Heart right ventricle (tissue), 16 donors: ENCODE measurements around the gene IFT172. TPM values are rescaled to one million over a fixed set of nuclear protein-coding genes. Genes with fewer than 3 reads are reported as not detected.

Experiments
- ATAC-seq, 8 donors: fragments of 200-7000 bp; cut with Tn5 transposase; one replicate each; pipeline ENCODE4 v1.9.1; 2020; ENCODE audit warnings: mild to moderate bottlenecking in 8 of 8, moderate library complexity in 8 of 8, moderate number of reproducible peaks in 1 of 8
- DNase-seq, 2 donors: peaks; one replicate each; pipeline ENCODE4 v3.0.0-alpha.2; 2020
- H3K27ac ChIP-seq, 10 donors: fragments of 200-600 bp; sonication (generic) in 2 of 10; one replicate each; pipeline versions ENCODE4 v1.5.0 to v1.8.0; 2020 to 2022; ENCODE audit warnings: mild to moderate bottlenecking in 3 of 10
- H3K27me3 ChIP-seq, 7 donors: fragments of 200-600 bp; one replicate each; pipeline ENCODE4 v1.8.0; 2021 to 2022; ENCODE audit warnings: mild to moderate bottlenecking in 2 of 7
- H3K36me3 ChIP-seq, 9 donors: fragments of 200-600 bp; sonication (generic) in 1 of 9; one replicate each; pipeline versions ENCODE4 v1.5.0 to v1.8.0; 2020 to 2022; ENCODE audit warnings: mild to moderate bottlenecking in 2 of 9
- H3K4me1 ChIP-seq, 9 donors: fragments of 200-600 bp; sonication (generic) in 1 of 9; one replicate each; pipeline versions ENCODE4 v1.5.0 to v1.8.0; 2020 to 2022; ENCODE audit warnings: mild to moderate bottlenecking in 4 of 9
- H3K4me3 ChIP-seq, 10 donors: fragments of 200-600 bp; sonication (generic) in 2 of 10; one replicate each; pipeline versions ENCODE4 v1.5.0 to v1.8.0; 2020 to 2022; ENCODE audit warnings: mild to moderate bottlenecking in 7 of 10, moderate library complexity in 2 of 10
- H3K9me3 ChIP-seq, 11 donors: fragments of 200-600 bp in 10 of 11; sonication (generic) in 2 of 11; one replicate each; pipeline versions ENCODE4 v1.5.0 to v1.8.0; 2013 to 2022; ENCODE audit warnings: mild to moderate bottlenecking in 2 of 11, control low read depth in 1 of 11, moderate library complexity in 1 of 11
- WGBS, 2 donors: extraction: QIAGEN DNeasy Blood & Tissue Kit; methylation state at CpG; one replicate each; pipeline ENCODE4 v1.1.7; 2013; ENCODE audit warnings: inconsistent platforms in 1 of 2; 5-methylcytosine and 5-hydroxymethylcytosine counted together
- intact Hi-C, 10 donors: fragments of 100-400 bp; cut with DNase I; formaldehyde crosslinking; loops; one replicate each; pipeline versions ENCODE4 v1.11.1 to v1.14.2; 2022
- polyA plus RNA-seq, 2 donors: library from polyadenylated mRNA; stranded (reverse); fragments of 200-250 nt; gene quantifications; one replicate each; pipeline ENCODE4 v1.2.3, GENCODE V29; 2013
- total RNA-seq, 10 donors: library from RNA; stranded (reverse); fragmentation: NEBNext Ultra II Directional in 3 of 10; extraction: Animal tissue kit (Norgen Biotek cat#: 25700) in 3 of 10; gene quantifications; one replicate each; pipeline versions ENCODE4 v1.2.1 to v1.2.4, GENCODE V29; 2021 to 2023
- TF ChIP-seq, protein P1 (sequence below), 9 donors: fragments of 200-600 bp; sonication (generic) in 2 of 9; IDR thresholded peaks; one replicate each; pipeline versions ENCODE4 v1.5.0 to v1.8.0; 2021 to 2022; ENCODE audit warnings: antibody characterized with exemption in 9 of 9, mild to moderate bottlenecking in 5 of 9, moderate library complexity in 1 of 9
- donor health status: Arrhythmogenic right ventricular cardiomyopathy.
- donor health status: ischemic (EF 13 %, LVEDD 7.1; RV severe dilation, severe dysfunction).
- donor health status: healthy with polysubstance abuse.
- donor health status: DM: no; HTN: yes; CAD: no.
- donor health status: DM: no; HTN: no; CAD: no.
- donor health status: ischemic (EF 25% LVEDD 6.9; RV normal size, moderate dysfunction).
- donor health status: ischemic (EF 25% LVEDD 5.7; RV mildly dilated, moderate dysfunction).
- donor health status: healthy.
- donor health status: DM: yes; HTN: yes; CAD: no.
- donor health status: Ischemic cardiomyopathy.
- donor health status: ischemic (EF 35%, LVEDD 5.7; RV mildly dilated, moderate dysfunction).
- donor health status: nonischemic (EF 11% LVEDD 7.7; RV severe dilation, severe dysfunction).
- donor health status: DM: yes; HTN: yes; CAD: no.
- donor health status: PGD.
- donor health status: ischemic (EF 29% LVEDD 5.4; RV normal size, mild dysfunction).
- donor health status: nonischemic (EF 23%, LVEDD 6.1; RV moderate dilation, normal function).

Gene IFT172
- total and polyA plus RNA-seq, 12 donors: 11.1 to 65.7 (median 16.1) TPM

DNA sequence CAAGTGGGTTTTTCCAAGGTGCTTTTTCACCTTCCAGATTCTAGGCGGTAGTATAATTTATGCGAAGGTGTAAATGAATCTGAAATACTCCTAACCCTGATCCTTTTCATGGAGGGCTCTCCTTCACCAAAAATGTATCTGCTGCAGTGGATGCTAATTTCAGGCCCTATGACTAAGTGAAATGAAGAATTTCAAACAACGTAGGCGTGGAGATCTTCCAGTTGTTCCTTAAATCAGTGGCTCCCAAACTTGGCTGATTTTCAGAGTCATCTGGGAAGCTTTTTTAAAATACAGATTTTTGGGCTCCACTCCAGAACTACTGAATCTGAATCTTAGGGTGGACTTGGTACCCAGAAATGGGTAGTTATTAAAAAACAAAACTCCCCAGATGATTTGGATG lies 12.6 kb upstream of the IFT172 start:
- intact Hi-C loops: no loop called here
- Histone ChIP-seq H3K27me3 (peaks cover 0 to 22% (median 5%) of the 10 kb centered on the region in 7 donors), H3K9me3 (no peaks in the 10 kb centered on the region), H3K4me3 (no peak overlapping the region), H3K36me3 (no peaks in the 10 kb centered on the region), H3K4me1 (no peaks in the 10 kb centered on the region), H3K27ac (no peak overlapping the region)
- WGBS, 2 donors: 74 to 82% methylated on average over 4 of the region's 4 CpGs
- DNase-seq (no peak), ATAC-seq (no peak)
- TF ChIP-seq, protein P1, sequence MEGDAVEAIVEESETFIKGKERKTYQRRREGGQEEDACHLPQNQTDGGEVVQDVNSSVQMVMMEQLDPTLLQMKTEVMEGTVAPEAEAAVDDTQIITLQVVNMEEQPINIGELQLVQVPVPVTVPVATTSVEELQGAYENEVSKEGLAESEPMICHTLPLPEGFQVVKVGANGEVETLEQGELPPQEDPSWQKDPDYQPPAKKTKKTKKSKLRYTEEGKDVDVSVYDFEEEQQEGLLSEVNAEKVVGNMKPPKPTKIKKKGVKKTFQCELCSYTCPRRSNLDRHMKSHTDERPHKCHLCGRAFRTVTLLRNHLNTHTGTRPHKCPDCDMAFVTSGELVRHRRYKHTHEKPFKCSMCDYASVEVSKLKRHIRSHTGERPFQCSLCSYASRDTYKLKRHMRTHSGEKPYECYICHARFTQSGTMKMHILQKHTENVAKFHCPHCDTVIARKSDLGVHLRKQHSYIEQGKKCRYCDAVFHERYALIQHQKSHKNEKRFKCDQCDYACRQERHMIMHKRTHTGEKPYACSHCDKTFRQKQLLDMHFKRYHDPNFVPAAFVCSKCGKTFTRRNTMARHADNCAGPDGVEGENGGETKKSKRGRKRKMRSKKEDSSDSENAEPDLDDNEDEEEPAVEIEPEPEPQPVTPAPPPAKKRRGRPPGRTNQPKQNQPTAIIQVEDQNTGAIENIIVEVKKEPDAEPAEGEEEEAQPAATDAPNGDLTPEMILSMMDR (IDR thresholded peaks at IDR 0.05): no peak

GRCh38 chr2:27501042-27501441 lies 11.5 kb upstream of the IFT172 start:
- intact Hi-C loops: no loop called here
- Histone ChIP-seq H3K9me3 (no peaks in the 10 kb centered on the region), H3K27me3 (peaks cover 0 to 33% (median 11%) of the 10 kb centered on the region in 7 donors), H3K36me3 (no peaks in the 10 kb centered on the region), H3K4me1 (peaks cover 0 to 10% (median 0%) of the 10 kb centered on the region in 9 donors), H3K27ac (no peak overlapping the region), H3K4me3 (no peak overlapping the region)
- TF ChIP-seq, protein P1 (IDR thresholded peaks at IDR 0.05): no peak
- ATAC-seq (no peak), DNase-seq (no peak)

DNA sequence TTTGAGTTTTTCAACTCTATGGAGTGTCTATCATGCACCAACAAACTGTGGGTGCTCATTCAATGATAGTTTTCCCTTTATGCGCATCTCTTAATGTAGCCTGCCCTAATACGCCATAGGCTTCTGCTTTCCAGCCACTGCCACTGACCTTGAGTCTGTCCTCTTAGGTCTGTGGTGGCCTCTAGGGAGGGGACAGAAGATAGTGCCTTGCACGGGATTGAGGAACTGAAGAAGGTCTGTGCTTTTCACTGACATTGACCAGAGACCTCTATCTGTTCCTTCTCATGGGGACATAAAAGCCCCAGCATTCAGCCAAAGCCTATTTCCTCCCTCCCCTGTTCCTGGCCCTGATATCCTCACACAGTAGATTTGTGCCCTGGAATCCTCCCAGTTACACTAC lies 9.4 kb upstream of the IFT172 start:
- no peaks in the 10 kb centered on the region for H3K9me3 ChIP-seq
- no peak for DNase-seq
- intact Hi-C loops: loop anchor here in 3 of 10 donors (10.0 kb wide), 2 partner anchors 86 to 126 kb away; partner anchors contain the start of genes CCDC121 (in 2 of the 3), GPN1 (in 2 of the 3) and ZNF512 (in 1 of the 3)
- 73 to 76% methylated on average over 3 of the region's 3 CpGs for WGBS, 2 donors
- peaks cover 0 to 53% (median 13%) of the 10 kb centered on the region in 7 donors for H3K27me3 ChIP-seq
- H3K4me1 ChIP-seq: peaks cover 0 to 28% (median 9%) of the 10 kb centered on the region in 9 donors
- no peak overlapping the region for H3K27ac ChIP-seq
- H3K4me3 ChIP-seq: no peak overlapping the region
- no peaks in the 10 kb centered on the region for H3K36me3 ChIP-seq
- TF ChIP-seq, protein P1 (IDR thresholded peaks at IDR 0.05): no peak
- no peak for ATAC-seq

GRCh38 chr2:27497288-27497627 lies 7.7 kb upstream of the IFT172 start:
- Histone ChIP-seq H3K27ac (no peak overlapping the region), H3K9me3 (no peaks in the 10 kb centered on the region), H3K4me3 (no peak overlapping the region), H3K27me3 (peaks cover 0 to 57% (median 13%) of the 10 kb centered on the region in 7 donors), H3K4me1 (peaks cover 0 to 28% (median 9%) of the 10 kb centered on the region in 9 donors), H3K36me3 (no peaks in the 10 kb centered on the region)
- TF ChIP-seq, protein P1 (IDR thresholded peaks at IDR 0.05): no peak
- WGBS, 2 donors: 77% methylated on average over 4 of the region's 4 CpGs
- ATAC-seq (no peak), DNase-seq (no peak)
- intact Hi-C loops: loop anchor here in 3 of 10 donors (10.0 kb wide), 2 partner anchors 88 to 128 kb away; partner anchors contain the start of genes CCDC121 (in 2 of the 3), GPN1 (in 2 of the 3) and ZNF512 (in 1 of the 3)
